HG02970 (cell line): ENCODE measurements around the gene ANK3.
A peak's percentile ranks its signal among the peaks of the same experiment; 100 is the strongest.

Experiments used
- ATAC-seq: cut with Tn5 transposase; IDR thresholded peaks from one replicate; pipeline ENCODE4 v1.9.1; 2021; ENCODE audit warnings: mild to moderate bottlenecking, moderate library complexity, moderate number of reproducible peaks; ENCODE audit not compliant: unreplicated experiment, low FRiP score

The ANK3 gene

GRCh38 chr10:60123668-60124067 is 266.0 kb downstream of the ANK3 start:
- ATAC-seq: no peak

- no peak for ATAC-seq
Observed at GRCh38 chr10:60123172-60123571, 266.5 kb downstream of the ANK3 start.

- no peak for ATAC-seq
Observed at GRCh38 chr10:60122190-60122589, 267.5 kb downstream of the ANK3 start.

GRCh38 chr10:60114765-60115586 is 274.7 kb downstream of the ANK3 start:
- no peak for ATAC-seq

- ATAC-seq: no peak
Observed at GRCh38 chr10:60110739-60111138, 278.9 kb downstream of the ANK3 start.

GRCh38 chr10:60107308-60107976 is 282.2 kb downstream of the ANK3 start:
- ATAC-seq: no peak

GRCh38 chr10:60105295-60105695 is 284.4 kb downstream of the ANK3 start:
- no peak for ATAC-seq

- ATAC-seq: no peak
Observed at GRCh38 chr10:60101821-60102220, 287.9 kb downstream of the ANK3 start.

- no peak for ATAC-seq
Observed at GRCh38 chr10:60099998-60100747, 289.5 kb downstream of the ANK3 start.

- ATAC-seq: no peak
Observed at GRCh38 chr10:60098677-60099601, 290.7 kb downstream of the ANK3 start.

- peak; percentile 47 for ATAC-seq
Observed at GRCh38 chr10:60096761-60097513, 292.7 kb downstream of the ANK3 start.

GRCh38 chr10:60093317-60093716 is 296.4 kb downstream of the ANK3 start:
- no peak for ATAC-seq

GRCh38 chr10:60086862-60087261 is 302.8 kb downstream of the ANK3 start:
- no peak for ATAC-seq

GRCh38 chr10:60086421-60086820 is 303.3 kb downstream of the ANK3 start:
- ATAC-seq: no peak

GRCh38 chr10:60082744-60083344 is 306.8 kb downstream of the ANK3 start:
- ATAC-seq: no peak

- ATAC-seq: no peak
Observed at GRCh38 chr10:60082341-60082740, 307.3 kb downstream of the ANK3 start.

GRCh38 chr10:60073781-60074656 is 315.7 kb downstream of the ANK3 start:
- peak; percentile 94 for ATAC-seq

GRCh38 chr10:60073397-60073780 is 316.3 kb downstream of the ANK3 start:
- no peak for ATAC-seq
